ENCODE results near the gene MYO3A. TPM values are rescaled to one million over a fixed set of nuclear protein-coding genes. Genes with fewer than 3 reads are reported as not detected.

MYO3A gene
- total RNA-seq, 4 donors from 2014 or later, result 0.12 to 0.33 (median 0.13) TPM; not detected in 1

DNA sequence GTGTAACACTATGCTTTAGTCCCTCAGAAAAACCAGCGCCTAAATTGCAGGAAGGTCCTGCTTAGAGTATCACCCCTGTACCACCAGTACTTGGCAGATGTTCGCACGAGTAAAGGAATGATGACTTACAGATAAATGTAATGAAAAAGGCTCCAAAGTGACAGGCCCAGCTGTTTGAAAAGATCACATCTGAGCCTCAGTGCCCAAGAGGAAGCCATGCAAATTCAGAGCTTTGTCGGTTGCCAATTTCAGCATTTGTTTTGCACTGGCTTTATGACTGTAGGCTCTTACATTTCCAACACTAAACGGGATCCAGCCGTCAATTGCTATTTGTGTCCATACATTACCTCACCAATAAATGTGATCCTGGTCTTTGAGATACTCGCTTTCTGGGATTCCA lies 222.0 kb downstream of the MYO3A start:
- DNase-seq (no peak), ATAC-seq (no peak)
- intact Hi-C loops (cut with DNase I; ENCODE audit: low total_unique reads) (no loop called here), in situ Hi-C loops (cut with MboI; ENCODE audit: low sequenced_read_pairs in 4 of 4) (no loop called here)
- TF ChIP-seq, protein P1, sequence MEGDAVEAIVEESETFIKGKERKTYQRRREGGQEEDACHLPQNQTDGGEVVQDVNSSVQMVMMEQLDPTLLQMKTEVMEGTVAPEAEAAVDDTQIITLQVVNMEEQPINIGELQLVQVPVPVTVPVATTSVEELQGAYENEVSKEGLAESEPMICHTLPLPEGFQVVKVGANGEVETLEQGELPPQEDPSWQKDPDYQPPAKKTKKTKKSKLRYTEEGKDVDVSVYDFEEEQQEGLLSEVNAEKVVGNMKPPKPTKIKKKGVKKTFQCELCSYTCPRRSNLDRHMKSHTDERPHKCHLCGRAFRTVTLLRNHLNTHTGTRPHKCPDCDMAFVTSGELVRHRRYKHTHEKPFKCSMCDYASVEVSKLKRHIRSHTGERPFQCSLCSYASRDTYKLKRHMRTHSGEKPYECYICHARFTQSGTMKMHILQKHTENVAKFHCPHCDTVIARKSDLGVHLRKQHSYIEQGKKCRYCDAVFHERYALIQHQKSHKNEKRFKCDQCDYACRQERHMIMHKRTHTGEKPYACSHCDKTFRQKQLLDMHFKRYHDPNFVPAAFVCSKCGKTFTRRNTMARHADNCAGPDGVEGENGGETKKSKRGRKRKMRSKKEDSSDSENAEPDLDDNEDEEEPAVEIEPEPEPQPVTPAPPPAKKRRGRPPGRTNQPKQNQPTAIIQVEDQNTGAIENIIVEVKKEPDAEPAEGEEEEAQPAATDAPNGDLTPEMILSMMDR (IDR thresholded peaks at IDR 0.05 in 4 of 5, conservative IDR thresholded peaks at IDR 0.05 in 1 of 5), result no peak
- TF ChIP-seq POLR2A (IDR thresholded peaks at IDR 0.05), result no peak
- Histone ChIP-seq H3K4me3 (no peak overlapping the region), H3K4me1 (no peaks in the 10 kb centered on the region), H3K27me3 (no peaks in the 10 kb centered on the region), H3K27ac (no peak overlapping the region), H3K36me3 (no peaks in the 10 kb centered on the region), H3K9me3 (no peaks in the 10 kb centered on the region)

DNA sequence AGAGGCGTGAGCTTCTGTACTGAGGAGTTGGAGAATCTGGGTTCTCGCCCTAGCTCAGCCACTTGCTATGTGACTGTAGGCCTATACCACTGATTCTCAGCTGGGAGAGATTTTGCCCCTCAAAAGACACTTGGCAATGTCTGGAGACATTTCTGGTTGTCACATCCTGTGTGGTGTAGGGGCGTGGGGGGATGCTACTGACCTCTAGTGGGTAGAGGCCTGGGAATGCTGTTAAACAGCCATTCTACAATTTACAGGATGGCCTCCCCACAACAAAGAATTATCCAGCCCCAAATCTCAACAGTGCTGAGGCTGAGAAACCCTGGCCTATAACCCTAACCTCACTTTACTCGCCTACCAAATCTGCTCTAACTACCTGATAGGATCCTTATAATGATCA lies 223.7 kb downstream of the MYO3A start:
- no peak overlapping the region for H3K27ac ChIP-seq
- no peak for DNase-seq
- TF ChIP-seq POLR2A (IDR thresholded peaks at IDR 0.05), result no peak
- TF ChIP-seq, protein P1 (IDR thresholded peaks at IDR 0.05 in 4 of 5, conservative IDR thresholded peaks at IDR 0.05 in 1 of 5), result no peak
- H3K27me3 ChIP-seq, result no peaks in the 10 kb centered on the region
- no peaks in the 10 kb centered on the region for H3K9me3 ChIP-seq
- no peaks in the 10 kb centered on the region for H3K4me1 ChIP-seq
- no peak for ATAC-seq
- H3K4me3 ChIP-seq, result no peak overlapping the region
- intact Hi-C loops (cut with DNase I; ENCODE audit: low total_unique reads), result no loop called here
- in situ Hi-C loops (cut with MboI; ENCODE audit: low sequenced_read_pairs in 4 of 4), result no loop called here
- no peaks in the 10 kb centered on the region for H3K36me3 ChIP-seq

DNA sequence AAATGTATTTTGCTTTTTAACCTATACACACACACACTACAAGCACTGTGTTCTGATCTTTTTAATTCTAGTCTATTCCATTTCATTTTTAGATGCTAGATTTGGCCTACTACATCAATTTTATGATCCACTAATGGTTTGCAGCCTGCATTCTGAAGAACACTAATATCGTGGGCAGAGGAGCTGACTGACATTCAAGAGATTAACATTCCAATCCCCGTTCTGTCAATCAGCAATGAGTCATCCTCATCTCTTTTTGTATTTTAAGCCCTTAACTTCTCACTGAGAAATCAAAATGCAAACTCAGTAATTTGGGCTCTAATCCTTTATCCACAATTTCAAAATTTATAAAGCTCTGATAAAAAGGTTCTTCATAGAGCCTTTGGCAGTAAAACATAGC lies 235.4 kb downstream of the MYO3A start:
- ATAC-seq (no peak), DNase-seq (no peak)
- Histone ChIP-seq H3K36me3 (no peaks in the 10 kb centered on the region), H3K4me3 (no peak overlapping the region), H3K4me1 (no peaks in the 10 kb centered on the region), H3K27me3 (no peaks in the 10 kb centered on the region), H3K9me3 (no peaks in the 10 kb centered on the region), H3K27ac (no peak overlapping the region)
- in situ Hi-C loops (cut with MboI; ENCODE audit: low sequenced_read_pairs in 4 of 4) (no loop called here), intact Hi-C loops (cut with DNase I; ENCODE audit: low total_unique reads) (no loop called here)
- TF ChIP-seq, protein P1 (IDR thresholded peaks at IDR 0.05 in 4 of 5, conservative IDR thresholded peaks at IDR 0.05 in 1 of 5), result no peak
- no peak for TF ChIP-seq POLR2A (IDR thresholded peaks at IDR 0.05)

DNA sequence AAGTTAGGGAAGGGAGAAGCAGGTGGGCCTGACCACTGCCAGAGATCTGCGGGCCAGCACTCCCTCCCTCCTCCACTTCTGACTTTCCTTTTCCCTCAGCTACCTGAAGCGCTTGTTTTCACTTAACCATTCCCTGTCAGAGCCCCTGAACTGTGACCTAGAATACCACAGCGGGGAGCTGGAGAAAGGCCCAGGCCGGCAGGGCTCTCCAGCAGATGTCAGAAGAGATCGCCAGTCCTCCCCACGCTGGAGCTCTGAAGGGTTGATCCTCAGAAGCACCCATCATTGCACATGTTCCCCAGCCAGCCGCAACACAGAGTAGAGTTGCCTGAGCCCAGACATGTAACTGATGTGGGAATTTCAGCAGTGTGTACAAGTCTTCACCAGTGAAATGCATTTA lies 238.1 kb downstream of the MYO3A start:
- no peaks in the 10 kb centered on the region for H3K36me3 ChIP-seq
- intact Hi-C loops (cut with DNase I; ENCODE audit: low total_unique reads) (no loop called here), in situ Hi-C loops (cut with MboI; ENCODE audit: low sequenced_read_pairs in 4 of 4) (no loop called here)
- H3K4me1 ChIP-seq, result no peaks in the 10 kb centered on the region
- no peak for ATAC-seq
- H3K27me3 ChIP-seq, result no peaks in the 10 kb centered on the region
- TF ChIP-seq, protein P1 (IDR thresholded peaks at IDR 0.05 in 4 of 5, conservative IDR thresholded peaks at IDR 0.05 in 1 of 5), result no peak
- TF ChIP-seq POLR2A (IDR thresholded peaks at IDR 0.05), result no peak
- no peak overlapping the region for H3K27ac ChIP-seq
- H3K9me3 ChIP-seq, result no peaks in the 10 kb centered on the region
- no peak overlapping the region for H3K4me3 ChIP-seq
- no peak for DNase-seq

DNA sequence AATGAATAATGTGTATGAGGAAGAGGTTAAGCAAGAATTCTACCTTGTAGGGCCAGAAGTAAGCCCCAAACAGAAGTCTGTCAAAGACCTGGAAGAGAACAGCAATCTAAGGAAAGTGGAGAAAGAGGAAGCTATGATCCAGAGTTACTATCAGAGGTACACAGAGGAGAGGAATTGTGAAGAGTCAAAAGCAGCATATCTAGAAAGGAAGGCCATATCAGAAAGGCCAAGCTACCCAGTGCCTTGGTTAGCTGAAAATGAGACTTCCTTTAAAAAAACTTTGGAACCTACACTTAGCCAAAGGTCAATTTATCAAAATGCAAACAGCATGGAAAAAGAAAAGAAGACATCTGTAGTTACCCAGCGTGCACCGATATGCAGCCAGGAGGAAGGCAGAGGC lies 239.8 kb downstream of the MYO3A start:
- in situ Hi-C loops (cut with MboI; ENCODE audit: low sequenced_read_pairs in 4 of 4), result no loop called here

More for the DNA sequence above, 239.8 kb downstream of the MYO3A start:
- Histone ChIP-seq H3K4me3 (no peak overlapping the region), H3K27me3 (no peaks in the 10 kb centered on the region), H3K27ac (no peak overlapping the region), H3K9me3 (no peaks in the 10 kb centered on the region), H3K36me3 (no peaks in the 10 kb centered on the region), H3K4me1 (no peaks in the 10 kb centered on the region)
- intact Hi-C loops (cut with DNase I; ENCODE audit: low total_unique reads), result no loop called here
- no peak for TF ChIP-seq POLR2A (IDR thresholded peaks at IDR 0.05)
- TF ChIP-seq, protein P1 (IDR thresholded peaks at IDR 0.05 in 4 of 5, conservative IDR thresholded peaks at IDR 0.05 in 1 of 5), result no peak
- DNase-seq (no peak), ATAC-seq (no peak)

Data from gastrocnemius medialis (tissue), 4 donors.